GM23338 (cell line): Measurements from ENCODE around the gene LYPD4. TPM values are rescaled to one million over a fixed set of nuclear protein-coding genes. Genes with fewer than 3 reads are reported as not detected.
A peak's percentile ranks its signal among the peaks of the same experiment; 100 is the strongest.
"Not testable (repeated sequence)": the region's sequence is repeated elsewhere in the genome, so short reads cannot be mapped to it uniquely, and the experiment has no call there.

Experiments used
- ATAC-seq: fragments of 200-7000 bp; cut with Tn5 transposase; 3 replicates; pipeline ENCODE4 v1.9.1; 2020
- DNase-seq: peaks from one replicate; pipeline ENCODE4 v3.0.0-alpha.2; 2015; ENCODE audit warnings: low spot score
- H2AFZ ChIP-seq: fragments of 200-600 bp; sonication (generic); 2 replicates; pipeline ENCODE4 v1.8.0; 2016; ENCODE audit warnings: antibody characterized with exemption, mild to moderate bottlenecking, moderate library complexity
- H3F3A ChIP-seq: fragments of 200-600 bp; sonication (generic); replicated peaks from 2 replicates; pipeline ENCODE4 v1.8.0; 2017; ENCODE audit warnings: antibody characterized with exemption, mixed run types, low read depth
- H3K27ac ChIP-seq: fragments of 200-600 bp; sonication (generic); 2 replicates; pipeline ENCODE4 v1.6.1; 2016; ENCODE audit warnings: low read depth
- H3K27me3 ChIP-seq: fragments of 200-600 bp; sonication (generic); 2 replicates; pipeline ENCODE4 v1.8.0; 2016; ENCODE audit warnings: mild to moderate bottlenecking, mixed run types, moderate library complexity; ENCODE audit not compliant: insufficient read depth
- H3K36me3 ChIP-seq: fragments of 200-600 bp; sonication (generic); 2 replicates; pipeline ENCODE4 v1.8.0; 2016; ENCODE audit warnings: mild to moderate bottlenecking; ENCODE audit not compliant: insufficient read depth
- H3K4me1 ChIP-seq: fragments of 200-600 bp; sonication (generic); 2 replicates; pipeline ENCODE4 v1.8.0; 2016; ENCODE audit warnings: mild to moderate bottlenecking, moderate library complexity; ENCODE audit not compliant: insufficient read depth
- H3K4me2 ChIP-seq: fragments of 200-600 bp; sonication (generic); 2 replicates; pipeline ENCODE4 v1.7.1; 2017; ENCODE audit warnings: mixed run types
- H3K4me3 ChIP-seq: fragments of 200-600 bp; sonication (generic); 2 replicates; pipeline ENCODE4 v1.6.1; 2016; ENCODE audit warnings: mixed run types
- H3K79me2 ChIP-seq: fragments of 200-600 bp; sonication (generic); replicated peaks from 2 replicates; pipeline ENCODE4 v1.8.0; 2017; ENCODE audit warnings: mild to moderate bottlenecking; ENCODE audit not compliant: insufficient read depth
- H3K9me2 ChIP-seq: fragments of 200-600 bp; sonication (generic); 2 replicates; pipeline ENCODE4 v1.8.0; 2017; ENCODE audit not compliant: insufficient read depth
- H4K20me1 ChIP-seq: fragments of 200-600 bp; sonication (generic); replicated peaks from 2 replicates; pipeline ENCODE4 v1.8.0; 2017; ENCODE audit warnings: mild to moderate bottlenecking; ENCODE audit not compliant: insufficient read depth
- H3K27ac Mint-ChIP-seq: 2 replicates; pipeline ENCODE4 v1.8.0; 2020; ENCODE audit warnings: inconsistent platforms, mild to moderate bottlenecking, moderate library complexity, mixed read lengths
- H3K27me3 Mint-ChIP-seq: 3 replicates; pipeline ENCODE4 v1.8.0; 2022; ENCODE audit warnings: low read depth, mild to moderate bottlenecking, moderate library complexity, mixed read lengths, inconsistent platforms; ENCODE audit not compliant: insufficient read depth, poor library complexity
- H3K36me3 Mint-ChIP-seq: 3 replicates; pipeline ENCODE4 v1.8.0; 2021; ENCODE audit warnings: low read depth, mild to moderate bottlenecking, inconsistent platforms, moderate library complexity, mixed read lengths
- H3K4me1 Mint-ChIP-seq: 3 replicates; pipeline ENCODE4 v1.8.0; 2020; ENCODE audit warnings: mild to moderate bottlenecking, inconsistent platforms, mixed read lengths
- H3K4me3 Mint-ChIP-seq: 3 replicates; pipeline ENCODE4 v1.8.0; 2021; ENCODE audit warnings: moderate library complexity, mild to moderate bottlenecking, inconsistent platforms, mixed read lengths
- H3K9me3 Mint-ChIP-seq: 3 replicates; pipeline ENCODE4 v1.8.0; 2020; ENCODE audit warnings: moderate library complexity, mild to moderate bottlenecking, inconsistent platforms, mixed read lengths
- CREB1 ChIP-seq: fragments of 250-450 bp; sonication (Bioruptor Pico); IDR thresholded peaks from 2 replicates; pipeline ENCODE4 v1.5.0; 2020; ENCODE audit warnings: low read depth, mild to moderate bottlenecking, moderate library complexity
- CTCF ChIP-seq, 2 experiments: fragments of 200-600 bp in 1 of 2; sonication (generic) in 1 of 2; conservative IDR thresholded peaks; 2 replicates each; pipeline versions ENCODE4 v1.5.1 to v1.6.1; 2016 to 2017; ENCODE audit warnings: antibody characterized with exemption in 2 of 2, low read depth in 2 of 2, mild to moderate bottlenecking in 2 of 2, moderate library complexity in 1 of 2
- ETS1 ChIP-seq: IDR thresholded peaks from 2 replicates; pipeline ENCODE4 v1.6.1; 2016; ENCODE audit warnings: antibody characterized with exemption
- EZH2 ChIP-seq: fragments of 200-600 bp; sonication (generic); IDR thresholded peaks from one replicate; pipeline ENCODE4 v1.8.0; 2017; ENCODE audit warnings: antibody characterized with exemption, mild to moderate bottlenecking, low read depth; ENCODE audit not compliant: unreplicated experiment
- JUNB ChIP-seq: IDR thresholded peaks from one replicate; pipeline ENCODE4 v1.6.1; 2016; ENCODE audit warnings: antibody characterized with exemption; ENCODE audit not compliant: unreplicated experiment
- NANOG ChIP-seq: IDR thresholded peaks from 2 replicates; pipeline ENCODE4 v1.6.1; 2016; ENCODE audit warnings: antibody characterized with exemption, borderline replicate concordance
- STAT1 ChIP-seq: IDR thresholded peaks from one replicate; pipeline ENCODE4 v1.6.1; 2016; ENCODE audit warnings: antibody characterized with exemption; ENCODE audit not compliant: unreplicated experiment
- polyA plus RNA-seq: library from polyadenylated mRNA; unstranded; fragments of >200 nt; fragmentation: Nextera tagmentation; extraction: Ambion mirVana; gene quantifications from 2 replicates; pipeline ENCODE4 v1.2.1, GENCODE V29; 2016
- total RNA-seq: library from RNA; depleted of rRNA; stranded (reverse); fragments of >200 nt; shearing (Covaris generic); gene quantifications from 2 replicates; pipeline ENCODE4 v1.2.3, GENCODE V29; 2014

Gene LYPD4
- total and polyA plus RNA-seq, 2 experiments from 2014 or later: not detected

- TF ChIP-seq CTCF (conservative IDR thresholded peaks at IDR 0.05; ENCODE audit: low read depth in 2 of 2) (no peak), NANOG (no peak), EZH2 (no peak), JUNB (no peak), ETS1 (no peak)
These were observed 51.1 kb downstream of the LYPD4 start (continued) for GRCh38 chr19:41793414-41793727.

GRCh38 chr19:41792513-41793413 is 51.7 kb downstream of the LYPD4 start:
- DNase-seq (peak; percentile 84), ATAC-seq (peak; percentile 79)
- peaks cover 8% of the 10 kb centered on the region for H3K27me3 Mint-ChIP-seq
- Histone ChIP-seq H3K9me2 (no peaks in the 10 kb centered on the region), H3K27ac (no peak overlapping the region), H4K20me1 (no peaks in the 10 kb centered on the region), H3F3A (no peaks in the 10 kb centered on the region), H3K4me2 (no peak overlapping the region), H3K4me1 (no peaks in the 10 kb centered on the region), H3K36me3 (no peaks in the 10 kb centered on the region), H3K27me3 (no peaks in the 10 kb centered on the region), H2AFZ (no peak overlapping the region; the same call in 1 of the 2 replicates), H3K4me3 (no peak overlapping the region), H3K79me2 (no peaks in the 10 kb centered on the region)
- H3K27ac Mint-ChIP-seq: no peak overlapping the region
- no peaks in the 10 kb centered on the region for H3K9me3 Mint-ChIP-seq
- no peaks in the 10 kb centered on the region for H3K36me3 Mint-ChIP-seq
- H3K4me1 Mint-ChIP-seq: peaks cover 4% of the 10 kb centered on the region; the same call in 2 of the 3 replicates
- TF ChIP-seq CTCF (conservative IDR thresholded peaks at IDR 0.05; ENCODE audit: low read depth in 2 of 2): peak; percentile 82 to 94
- peak; percentile 53; the same call in 1 of the 2 replicates for TF ChIP-seq CREB1
- TF ChIP-seq STAT1: no peak
- no peak overlapping the region for H3K4me3 Mint-ChIP-seq

- peaks cover 18% of the 10 kb centered on the region; the same call in 1 of the 2 replicates for H3K27me3 ChIP-seq
- not testable (repeated sequence) for H3K36me3 ChIP-seq, H3K9me2 ChIP-seq, H3K4me2 ChIP-seq, H3K27ac ChIP-seq, H3K4me1 ChIP-seq, H3K36me3 Mint-ChIP-seq, H3K9me3 Mint-ChIP-seq, H3K4me3 Mint-ChIP-seq, H4K20me1 ChIP-seq, H3K79me2 ChIP-seq, H3F3A ChIP-seq, H3K4me3 ChIP-seq, ATAC-seq, H2AFZ ChIP-seq, DNase-seq, H3K27ac Mint-ChIP-seq
- Mint-ChIP-seq H3K27me3 (peaks cover 21% of the 10 kb centered on the region), H3K4me1 (peaks cover 12% of the 10 kb centered on the region)
These were observed 55.4 kb downstream of the LYPD4 start for GRCh38 chr19:41789053-41789452.

- H3K27ac Mint-ChIP-seq, H3K4me1 ChIP-seq, H3K9me3 Mint-ChIP-seq, H3K4me3 ChIP-seq, H3K9me2 ChIP-seq, H3K79me2 ChIP-seq, H3K27ac ChIP-seq, DNase-seq, ATAC-seq, H4K20me1 ChIP-seq, H3K4me2 ChIP-seq, H3F3A ChIP-seq, H3K4me3 Mint-ChIP-seq, H3K36me3 Mint-ChIP-seq, H2AFZ ChIP-seq, H3K36me3 ChIP-seq: not testable (repeated sequence)
- Mint-ChIP-seq H3K27me3 (peaks cover 21% of the 10 kb centered on the region), H3K4me1 (peaks cover 12% of the 10 kb centered on the region)
- H3K27me3 ChIP-seq: peaks cover 18% of the 10 kb centered on the region; the same call in 1 of the 2 replicates
These were observed 56.0 kb downstream of the LYPD4 start for GRCh38 chr19:41788518-41788917.
